ENCODE measurements around the gene ZBTB17.
"Not testable (repeated sequence)": the region's sequence is repeated elsewhere in the genome, so short reads cannot be mapped to it uniquely, and the experiment has no call there.

The ZBTB17 gene

GRCh38 chr1:15989776-15990175 lies 13.9 kb upstream of the ZBTB17 start:
- in situ Hi-C loops (cut with HindIII; ENCODE audit: low sequenced_read_pairs), result no loop called here

- in situ Hi-C loops (cut with HindIII; ENCODE audit: low sequenced_read_pairs), result no loop called here
Measured at GRCh38 chr1:15988856-15989736, 13.2 kb upstream of the ZBTB17 start.

DNA sequence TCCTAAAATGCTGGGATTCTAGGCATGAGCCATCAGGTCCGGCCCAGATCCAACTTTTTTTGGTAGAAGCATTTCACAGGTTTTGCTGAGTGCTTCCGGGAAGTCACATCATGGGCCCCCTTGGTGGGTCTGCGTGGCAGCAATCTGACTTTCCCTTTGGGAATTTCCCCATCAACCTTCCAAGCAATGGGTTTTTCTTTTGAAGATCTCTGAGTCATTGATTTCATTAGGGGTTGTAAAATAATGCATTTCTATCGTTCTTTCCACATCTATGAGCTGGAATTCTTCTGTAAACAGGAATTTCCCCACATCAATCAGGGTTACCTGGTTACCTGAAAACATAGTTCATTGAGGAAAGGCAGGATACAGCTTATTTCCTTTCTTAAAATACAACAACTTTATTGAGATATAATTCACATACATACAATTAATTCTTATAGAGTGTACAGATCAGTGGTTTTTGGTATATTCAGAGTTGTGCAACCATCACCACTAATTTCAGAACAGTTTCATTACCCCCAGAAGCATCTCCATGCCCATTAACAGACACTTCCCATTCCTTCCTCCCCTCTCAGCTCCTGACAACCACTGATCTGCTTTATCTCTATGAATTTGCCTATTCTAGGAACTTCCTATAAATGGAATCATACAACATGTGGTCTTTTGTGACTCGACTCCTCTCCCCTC lies 9.9 kb upstream of the ZBTB17 start:
- in situ Hi-C loops (cut with HindIII; ENCODE audit: low sequenced_read_pairs), result no loop called here

GRCh38 chr1:15983275-15983674 lies 7.4 kb upstream of the ZBTB17 start:
- in situ Hi-C loops (cut with HindIII; ENCODE audit: low sequenced_read_pairs), result no loop called here

DNA sequence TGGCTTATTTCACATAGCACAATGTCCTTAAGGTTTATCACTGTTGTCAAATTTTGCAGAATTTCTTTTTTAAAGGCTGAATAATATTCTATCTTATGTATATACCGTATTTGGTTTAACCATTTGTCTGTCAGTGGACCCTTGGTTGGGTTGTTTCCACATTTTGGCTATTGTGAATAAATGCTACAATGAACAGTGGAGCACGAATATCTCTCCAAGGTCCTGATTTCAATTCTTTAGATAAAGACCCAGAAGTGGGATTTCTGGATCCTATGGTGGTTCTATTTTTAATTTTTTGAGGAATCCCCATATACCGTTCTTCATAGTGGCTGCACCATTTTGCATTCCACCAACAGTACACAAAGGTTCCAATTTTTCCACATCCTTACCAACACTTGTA lies 5.8 kb upstream of the ZBTB17 start:
- in situ Hi-C loops (cut with HindIII; ENCODE audit: low sequenced_read_pairs), result no loop called here

GRCh38 chr1:15977947-15978346 lies 2.0 kb upstream of the ZBTB17 start:
- in situ Hi-C loops (cut with HindIII; ENCODE audit: low sequenced_read_pairs), result not testable (repeated sequence)

DNA sequence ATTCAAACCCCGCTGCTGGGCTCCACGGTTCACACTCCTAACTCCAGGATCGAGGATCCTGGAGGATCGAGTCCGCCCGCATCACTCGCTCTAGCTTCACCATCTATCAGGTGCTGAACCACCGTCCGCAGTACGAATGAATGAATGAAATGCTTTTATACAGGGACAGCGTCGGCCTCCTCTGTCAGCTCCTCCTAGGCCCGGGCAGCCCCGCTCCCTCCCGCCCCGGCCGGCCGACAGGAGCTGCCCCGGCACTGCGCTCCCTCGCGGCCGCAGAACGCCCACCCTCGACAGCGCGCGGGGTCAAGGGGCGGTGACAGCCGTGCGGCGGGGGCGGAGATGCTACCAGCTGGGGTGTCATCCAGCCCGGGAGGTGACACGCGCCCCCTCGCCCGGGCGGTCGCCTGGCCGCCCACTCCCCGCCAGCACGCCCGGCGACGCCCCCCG lies 520 bp downstream of the ZBTB17 start:
- in situ Hi-C loops (cut with HindIII; ENCODE audit: low sequenced_read_pairs), result no loop called here

DNA sequence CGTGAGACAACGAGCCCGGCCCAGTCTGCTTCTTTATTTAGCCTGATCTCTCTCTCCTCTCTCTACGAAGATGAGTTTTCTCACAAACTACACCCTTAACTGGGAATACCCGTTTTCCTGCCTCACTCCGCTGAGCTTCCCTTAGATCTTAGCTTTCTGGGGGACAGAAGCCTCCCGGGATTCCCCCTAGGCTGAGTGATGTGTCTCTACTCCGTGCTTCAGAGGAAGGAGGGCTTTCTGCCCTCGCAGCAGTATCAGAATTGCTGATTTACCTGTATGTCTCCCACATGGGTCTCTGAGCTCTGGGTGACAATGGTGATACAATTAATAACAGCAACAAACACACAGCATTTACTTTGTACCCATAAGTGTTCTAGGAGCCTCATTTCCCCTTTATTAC lies 1.0 kb downstream of the ZBTB17 start:
- in situ Hi-C loops (cut with HindIII; ENCODE audit: low sequenced_read_pairs), result no loop called here

DNA sequence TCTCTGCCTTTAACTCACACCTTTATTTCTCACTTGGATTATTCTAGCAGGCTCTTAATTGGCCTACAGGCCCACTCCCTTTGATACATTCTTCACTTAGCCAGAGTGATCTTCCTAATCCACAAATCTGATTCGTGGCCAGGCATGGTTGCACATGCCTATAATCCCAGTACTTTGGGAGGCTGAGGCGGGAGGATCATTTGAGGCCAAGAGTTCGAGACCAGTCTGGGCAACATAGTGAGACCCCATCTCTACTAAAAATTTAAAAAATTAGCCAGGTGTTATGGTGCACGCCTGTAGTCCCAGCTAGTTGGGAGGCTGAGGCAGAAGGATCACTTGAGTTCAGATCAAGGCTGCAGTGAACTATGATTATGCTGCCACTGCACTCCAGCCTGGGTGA lies 2.1 kb downstream of the ZBTB17 start:
- in situ Hi-C loops (cut with HindIII; ENCODE audit: low sequenced_read_pairs), result no loop called here

GRCh38 chr1:15972409-15972808 lies 3.5 kb downstream of the ZBTB17 start:
- in situ Hi-C loops (cut with HindIII; ENCODE audit: low sequenced_read_pairs), result no loop called here

- in situ Hi-C loops (cut with HindIII; ENCODE audit: low sequenced_read_pairs), result no loop called here
Measured at GRCh38 chr1:15970911-15971310, 5.0 kb downstream of the ZBTB17 start.

GRCh38 chr1:15969321-15969880 lies 6.5 kb downstream of the ZBTB17 start:
- in situ Hi-C loops (cut with HindIII; ENCODE audit: low sequenced_read_pairs), result no loop called here

DNA sequence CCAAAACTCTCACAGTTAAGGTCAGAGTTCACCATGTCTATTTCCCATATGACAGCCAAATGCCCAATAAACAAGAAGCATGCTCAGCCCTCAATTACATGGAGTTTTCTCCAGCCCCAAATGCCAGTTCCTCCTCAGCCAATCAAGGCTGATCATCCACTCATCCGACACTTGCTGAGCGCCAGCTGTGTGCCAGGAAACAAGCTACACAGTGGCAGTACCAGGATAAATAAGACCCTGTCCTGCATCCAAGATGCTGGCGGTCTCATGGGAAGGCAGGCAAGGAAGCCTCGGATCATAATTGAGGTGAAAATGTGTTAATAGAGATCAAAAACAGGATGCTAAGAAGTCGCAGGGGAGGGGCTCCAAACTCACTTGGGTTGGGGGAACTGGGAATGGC lies 7.7 kb downstream of the ZBTB17 start:
- in situ Hi-C loops (cut with HindIII; ENCODE audit: low sequenced_read_pairs), result no loop called here

DNA sequence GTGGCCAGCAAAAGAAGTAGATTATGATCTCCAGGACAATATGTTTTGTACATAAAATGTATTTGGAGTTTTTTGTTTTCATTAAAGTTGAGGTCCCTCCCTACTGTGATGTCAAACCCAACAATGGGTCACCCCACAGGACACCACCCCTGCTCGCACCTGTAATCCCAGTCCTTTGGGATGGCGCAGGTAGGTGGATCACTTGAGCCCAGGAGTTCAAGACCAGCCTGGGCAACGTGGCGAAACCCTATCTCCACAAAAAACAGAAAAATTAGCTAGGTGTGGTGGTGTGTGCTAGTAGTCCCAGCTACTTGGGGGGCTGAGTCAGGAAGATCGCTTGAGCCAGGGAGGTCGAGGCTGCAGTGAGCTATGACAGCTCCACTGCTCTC lies 9.0 kb downstream of the ZBTB17 start:
- in situ Hi-C loops (cut with HindIII; ENCODE audit: low sequenced_read_pairs), result no loop called here

DNA sequence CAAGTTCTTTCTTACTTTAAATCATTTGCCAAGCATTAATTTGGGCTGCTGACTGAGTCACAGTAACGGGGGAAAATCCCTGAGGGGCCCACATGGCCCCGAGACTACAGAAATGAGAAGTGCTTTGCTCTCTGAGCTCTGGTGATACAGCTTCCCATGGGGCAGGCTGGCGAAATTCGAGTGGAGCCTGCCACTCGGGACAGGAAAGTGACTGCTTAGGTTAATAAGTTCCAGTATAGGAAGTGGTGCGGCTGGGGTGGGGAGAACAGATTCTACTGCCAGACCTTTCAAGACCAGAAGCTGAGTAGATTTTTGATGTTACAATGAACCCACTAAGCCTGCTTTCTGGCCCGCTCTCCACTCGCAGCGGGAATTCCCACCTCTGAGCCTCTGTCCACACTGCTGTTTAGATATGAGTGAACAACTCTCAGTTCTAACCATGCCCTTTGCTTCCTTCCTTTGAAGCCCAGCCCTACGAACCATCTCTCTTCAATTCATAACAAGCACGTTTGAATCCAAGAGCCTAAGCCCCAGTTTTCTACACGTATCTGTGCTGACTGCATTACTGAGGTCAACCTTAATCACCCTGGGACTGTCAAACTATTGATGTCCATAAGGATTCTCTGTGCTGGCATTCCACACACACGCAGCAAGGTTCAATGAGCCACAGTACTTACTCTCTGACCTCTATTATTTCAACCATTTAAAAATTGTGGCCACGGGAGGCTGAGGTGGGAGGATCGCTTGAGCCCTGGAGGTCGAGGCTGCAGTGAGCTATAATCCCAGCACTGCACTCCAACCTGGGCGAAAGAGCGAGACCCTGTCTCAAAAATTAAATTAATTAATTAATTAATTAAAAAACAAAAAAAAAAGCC lies 9.6 kb downstream of the ZBTB17 start:
- in situ Hi-C loops (cut with HindIII; ENCODE audit: low sequenced_read_pairs), result no loop called here

GRCh38 chr1:15965228-15965767 lies 10.6 kb downstream of the ZBTB17 start:
- in situ Hi-C loops (cut with HindIII; ENCODE audit: low sequenced_read_pairs), result no loop called here

DNA sequence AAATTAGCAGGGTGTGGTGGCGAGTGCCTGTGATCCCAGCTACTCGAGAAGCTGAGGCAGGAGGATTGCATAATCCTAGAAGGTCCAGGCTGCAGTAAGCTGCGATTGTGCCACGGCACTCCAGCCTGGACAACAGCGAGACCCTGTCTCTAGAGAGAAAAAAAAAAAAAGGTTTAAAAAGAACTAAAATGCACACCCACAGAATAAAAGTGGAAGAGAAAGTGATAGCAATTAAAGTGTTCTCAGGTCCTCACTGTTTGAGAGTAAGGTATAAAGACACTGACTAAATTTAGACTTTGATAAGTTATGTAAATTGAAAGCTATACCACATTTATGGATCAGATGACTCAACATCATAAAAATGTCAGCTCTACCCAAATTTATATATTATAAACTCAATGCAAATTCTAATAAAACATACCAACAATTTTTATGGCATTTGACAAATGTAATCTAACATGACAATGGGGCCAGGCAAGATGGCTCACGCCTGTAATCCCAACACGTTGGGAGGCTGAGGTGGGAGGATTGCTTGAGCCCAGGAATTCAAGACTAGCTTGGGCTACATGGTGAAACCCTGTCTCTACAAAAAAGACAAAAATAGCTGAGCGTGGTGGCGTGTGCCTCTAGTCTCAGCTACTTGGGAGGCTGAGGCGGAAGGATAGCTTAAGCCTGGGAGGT lies 11.8 kb downstream of the ZBTB17 start:
- in situ Hi-C loops (cut with HindIII; ENCODE audit: low sequenced_read_pairs), result no loop called here

DNA sequence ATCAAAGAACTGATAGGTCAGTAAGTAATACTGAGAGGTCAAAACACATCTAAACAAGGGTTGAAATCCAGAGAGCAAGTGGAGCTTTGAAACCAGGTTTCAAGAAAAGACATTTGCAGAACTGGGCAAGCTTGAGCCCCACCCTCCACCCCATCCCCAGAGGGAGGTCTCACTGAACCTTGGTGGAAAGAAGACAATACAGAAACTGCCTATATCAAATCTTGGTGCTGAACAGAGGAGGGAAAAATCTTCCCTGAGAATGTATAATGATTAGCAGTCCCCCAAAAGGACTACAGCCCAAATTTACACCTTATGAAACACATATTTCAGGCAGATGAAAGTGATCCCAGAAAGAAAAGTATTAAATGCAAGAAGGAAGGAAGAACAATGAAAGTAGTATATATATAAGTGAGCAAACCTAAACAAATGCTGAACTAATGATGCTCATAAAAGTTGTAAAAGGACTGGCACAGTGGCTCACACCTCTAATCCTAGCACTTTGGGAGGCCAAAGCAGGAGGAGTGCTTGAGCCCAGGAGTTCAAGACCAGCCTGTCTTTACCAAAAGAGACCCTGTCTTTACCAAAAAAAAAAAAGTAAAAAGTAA lies 12.4 kb downstream of the ZBTB17 start:
- in situ Hi-C loops (cut with HindIII; ENCODE audit: low sequenced_read_pairs), result no loop called here

GRCh38 chr1:15962671-15963362 lies 13.1 kb downstream of the ZBTB17 start:
- in situ Hi-C loops (cut with HindIII; ENCODE audit: low sequenced_read_pairs), result no loop called here

All from endothelial cell of hepatic sinusoid (primary cell).